ENCODE results near the gene PPP2R2D.
"Not testable (repeated sequence)": the region's sequence is repeated elsewhere in the genome, so short reads cannot be mapped to it uniquely, and the experiment has no call there.

The PPP2R2D gene

DNA sequence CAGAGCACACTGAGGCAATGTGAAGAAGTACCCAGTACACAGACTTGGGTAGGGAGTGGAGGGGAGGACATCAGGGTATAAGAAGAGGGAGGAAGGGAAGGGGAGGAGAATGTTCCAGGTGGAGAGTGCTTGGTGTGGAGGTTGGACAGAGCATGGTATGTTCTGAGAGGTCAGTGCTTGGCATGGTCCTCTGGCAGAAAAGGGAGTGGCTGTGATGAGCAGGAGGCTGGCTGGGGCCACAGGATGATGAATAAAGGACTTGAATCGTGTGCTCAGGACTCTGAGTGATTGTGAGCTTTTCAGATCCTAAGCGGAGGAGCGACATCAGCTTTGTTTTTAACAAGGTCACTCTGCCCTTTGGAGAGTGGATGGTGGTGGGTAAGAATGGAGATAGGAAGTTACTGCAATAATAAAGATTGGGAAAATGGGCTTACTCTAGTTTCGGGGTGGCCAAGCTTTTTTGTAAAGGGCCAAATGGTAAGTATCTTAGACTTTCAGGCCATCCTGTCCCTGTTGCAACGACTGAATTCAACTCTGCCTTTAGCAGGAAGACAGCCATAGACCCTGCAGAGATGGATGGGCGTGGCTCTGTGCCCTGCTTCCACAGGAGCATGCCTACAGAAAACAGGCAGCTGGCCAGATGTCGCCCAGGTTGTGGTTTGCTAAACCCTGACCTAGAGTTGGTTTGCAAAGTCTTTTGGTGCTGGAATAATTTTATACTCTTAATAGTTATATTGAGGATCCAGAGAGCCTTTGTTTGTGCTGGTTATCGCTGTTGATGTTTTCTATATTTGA, 8.4 kb downstream of the PPP2R2D start:
- DNase-seq = no peak

DNA sequence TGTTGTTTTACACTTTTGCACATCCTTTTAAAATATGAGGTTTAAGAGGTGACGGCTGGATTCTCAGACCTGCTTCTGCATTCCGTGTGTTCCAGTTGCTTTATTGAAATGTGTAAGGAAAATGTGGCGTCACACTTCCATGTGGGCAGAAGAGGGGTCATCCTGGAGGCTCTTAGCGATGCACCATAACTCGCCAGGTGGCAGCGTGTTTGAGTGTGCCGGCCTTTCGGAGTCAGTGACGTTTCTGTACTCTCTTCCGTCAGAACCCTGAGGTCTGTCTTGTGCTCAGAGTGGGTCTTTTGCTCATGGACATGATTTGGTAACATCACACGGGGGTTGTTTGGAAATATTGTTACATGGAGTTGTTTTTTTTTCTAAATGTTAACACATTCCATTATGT, 9.1 kb downstream of the PPP2R2D start:
- DNase-seq = no peak

DNA sequence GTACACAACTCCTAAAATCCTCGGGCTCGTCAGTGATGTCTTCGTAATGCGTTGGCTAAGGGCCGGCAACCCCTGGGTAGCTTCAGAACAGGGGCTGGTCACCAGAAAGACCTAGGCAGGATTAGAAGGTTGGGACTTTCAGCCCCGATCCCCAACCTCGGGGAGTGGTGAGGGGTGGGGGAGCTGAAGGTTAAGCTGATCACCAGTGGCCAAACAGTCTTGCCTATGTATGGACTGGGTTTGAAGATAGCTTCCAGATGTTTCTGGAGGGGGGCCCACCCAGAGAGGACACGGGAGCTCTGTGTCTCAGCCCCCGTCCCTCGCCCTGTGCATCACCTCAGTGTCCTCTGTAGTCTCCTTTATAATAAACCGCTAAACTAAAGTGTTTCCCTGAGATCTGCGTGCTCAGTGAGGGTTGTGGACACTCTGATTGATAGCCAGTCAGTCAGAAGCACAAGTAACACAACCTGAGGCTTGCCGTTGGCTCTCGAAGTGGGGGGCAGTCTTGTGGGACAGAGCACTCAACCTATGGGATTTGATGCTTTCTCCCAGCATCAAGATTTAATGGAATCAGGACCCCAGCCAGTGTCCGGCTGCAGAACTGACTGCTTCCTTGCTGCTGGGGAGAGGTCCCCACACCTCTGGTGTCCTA, 10.0 kb downstream of the PPP2R2D start:
- no peak for DNase-seq

DNA sequence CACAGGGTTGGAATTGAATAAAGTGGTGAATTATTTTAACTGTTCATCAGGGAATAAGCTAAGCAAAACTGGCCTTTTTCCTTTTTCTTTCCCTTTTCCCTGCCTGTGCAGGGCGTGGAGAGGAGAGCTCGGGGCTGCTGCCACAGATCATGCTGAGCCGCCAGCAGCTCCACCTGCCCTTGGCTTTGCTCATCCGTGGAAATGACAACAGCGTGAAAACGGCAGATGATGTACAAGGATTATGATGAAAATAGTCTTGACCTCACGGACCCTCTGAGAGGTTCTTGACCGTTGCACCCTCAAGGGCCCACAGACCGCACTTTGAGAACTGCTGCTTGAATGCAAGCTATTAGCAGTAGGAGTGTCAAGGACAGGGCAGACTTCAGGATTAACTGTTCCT, 10.6 kb downstream of the PPP2R2D start:
- DNase-seq = peak in 1 of 2 experiments; percentile 3

DNA sequence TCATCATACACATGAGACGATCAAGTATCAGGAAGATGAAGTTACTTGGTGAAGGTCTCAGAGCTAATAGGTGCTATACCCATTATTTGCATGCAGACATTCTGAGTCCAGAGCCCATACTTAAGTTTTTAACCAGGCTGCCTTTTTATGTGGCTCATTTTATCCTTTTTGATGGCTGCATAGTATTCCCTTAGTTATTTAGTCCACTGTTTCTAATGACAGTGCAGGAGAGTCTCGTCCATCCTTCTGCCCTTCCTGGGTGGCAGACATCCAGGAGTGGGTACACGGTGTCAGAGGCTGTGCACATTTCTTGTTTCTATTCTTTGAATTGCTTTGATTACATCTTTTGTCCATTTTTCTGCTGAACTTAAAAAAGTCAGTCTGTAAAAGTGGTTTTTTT, 11.8 kb downstream of the PPP2R2D start:
- no peak for DNase-seq

DNA sequence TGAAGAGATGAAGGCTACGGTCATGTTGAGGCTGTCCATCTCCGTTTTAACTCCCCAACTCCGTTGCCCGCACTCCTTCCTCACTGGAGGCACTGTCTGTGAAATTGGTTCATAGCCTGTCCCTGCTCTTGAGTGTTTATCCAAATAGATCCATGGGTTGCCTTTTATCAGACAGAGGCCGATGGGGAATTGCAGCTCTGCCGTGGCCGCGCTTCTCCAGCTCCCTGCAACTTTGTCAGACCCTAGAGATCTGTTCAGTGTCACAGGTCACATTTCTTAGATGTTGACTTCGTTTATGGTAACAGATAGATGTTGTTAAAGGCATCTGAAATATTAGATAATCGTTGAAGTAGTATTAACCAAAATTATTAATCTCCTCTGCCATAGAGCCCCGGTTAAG, 14.7 kb downstream of the PPP2R2D start:
- DNase-seq = no peak

DNA sequence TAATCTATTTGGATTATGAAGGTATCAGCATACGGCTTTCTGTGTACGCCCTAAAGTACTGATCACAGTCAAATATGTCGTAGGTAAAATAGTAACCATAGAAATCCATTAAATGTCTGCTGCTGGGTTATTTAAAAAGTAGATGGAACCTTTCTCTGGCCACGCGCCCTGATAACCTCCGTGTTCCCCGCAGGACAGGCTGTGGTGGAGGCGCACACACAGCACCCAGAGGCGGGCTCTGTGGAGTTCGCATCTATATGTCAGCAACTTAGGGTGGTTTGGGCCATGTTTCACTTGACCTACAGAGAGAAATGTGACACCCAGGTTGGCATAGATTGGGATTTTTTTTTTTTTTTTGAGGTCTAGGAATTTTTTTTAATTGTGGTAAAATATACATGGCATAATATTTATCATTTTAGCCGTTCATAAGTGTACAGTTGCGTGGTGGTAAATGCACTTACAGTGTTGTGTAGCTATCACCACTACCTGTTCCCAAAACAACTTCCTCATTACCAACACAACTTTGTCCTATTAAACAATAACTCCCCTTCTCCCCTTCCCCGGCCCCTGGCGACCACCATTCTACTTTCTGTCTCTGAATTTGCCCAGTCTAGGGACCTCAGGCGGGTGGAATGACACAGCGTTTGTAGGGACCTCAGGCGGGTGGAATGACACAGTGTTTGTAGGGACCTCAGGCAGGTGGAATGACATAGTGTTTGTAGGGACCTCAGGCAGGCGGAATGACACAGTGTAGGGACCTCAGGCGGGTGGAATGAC, 15.4 kb downstream of the PPP2R2D start:
- DNase-seq = no peak

DNA sequence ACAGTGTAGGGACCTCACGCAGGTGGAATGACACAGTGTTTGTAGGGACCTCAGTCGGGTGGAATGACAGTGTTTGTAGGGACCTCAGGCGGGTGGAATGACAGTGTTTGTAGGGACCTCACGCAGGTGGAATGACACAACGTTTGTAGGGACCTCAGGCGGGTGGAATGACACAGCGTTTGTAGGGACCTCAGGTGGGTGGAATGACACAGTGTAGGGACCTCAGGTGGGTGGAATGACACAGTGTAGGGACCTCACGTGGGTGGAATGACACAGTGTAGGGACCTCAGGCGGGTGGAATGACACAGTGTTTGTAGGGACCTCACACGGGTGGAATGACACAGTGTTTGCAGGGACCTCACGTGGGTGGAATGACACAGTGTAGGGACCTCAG, 16.0 kb downstream of the PPP2R2D start:
- DNase-seq = not testable (repeated sequence)

DNA sequence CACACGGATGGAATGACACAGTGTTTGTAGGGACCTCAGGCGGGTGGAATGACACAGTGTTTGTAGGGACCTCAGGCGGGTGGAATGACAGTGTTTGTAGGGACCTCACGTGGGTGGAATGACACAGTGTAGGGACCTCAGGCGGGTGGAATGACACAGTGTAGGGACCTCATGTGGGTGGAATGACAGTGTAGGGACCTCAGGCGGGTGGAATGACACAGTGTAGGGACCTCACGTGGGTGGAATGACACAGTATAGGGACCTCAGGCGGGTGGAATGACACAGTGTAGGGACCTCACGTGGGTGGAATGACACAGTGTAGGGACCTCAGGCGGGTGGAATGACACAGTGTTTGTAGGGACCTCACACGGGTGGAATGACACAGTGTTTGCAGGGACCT, 16.7 kb downstream of the PPP2R2D start:
- not testable (repeated sequence) for DNase-seq

DNA sequence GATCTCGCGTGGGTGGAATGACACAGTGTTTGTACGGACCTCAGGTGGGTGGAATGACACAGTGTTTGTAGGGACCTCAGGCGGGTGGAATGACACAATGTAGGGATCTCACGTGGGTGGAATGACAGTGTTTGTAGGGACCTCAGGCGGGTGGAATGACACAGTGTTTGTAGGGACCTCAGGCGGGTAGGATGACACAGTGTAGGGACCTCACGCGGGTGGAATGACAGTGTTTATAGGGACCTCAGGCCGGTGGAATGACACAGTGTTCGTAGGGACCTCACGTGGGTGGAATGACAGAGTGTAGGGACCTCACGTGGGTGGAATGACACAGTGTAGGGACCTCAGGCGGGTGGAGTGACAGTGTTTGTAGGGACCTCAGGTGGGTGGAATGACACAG, 18.7 kb downstream of the PPP2R2D start:
- not testable (repeated sequence) for DNase-seq

DNA sequence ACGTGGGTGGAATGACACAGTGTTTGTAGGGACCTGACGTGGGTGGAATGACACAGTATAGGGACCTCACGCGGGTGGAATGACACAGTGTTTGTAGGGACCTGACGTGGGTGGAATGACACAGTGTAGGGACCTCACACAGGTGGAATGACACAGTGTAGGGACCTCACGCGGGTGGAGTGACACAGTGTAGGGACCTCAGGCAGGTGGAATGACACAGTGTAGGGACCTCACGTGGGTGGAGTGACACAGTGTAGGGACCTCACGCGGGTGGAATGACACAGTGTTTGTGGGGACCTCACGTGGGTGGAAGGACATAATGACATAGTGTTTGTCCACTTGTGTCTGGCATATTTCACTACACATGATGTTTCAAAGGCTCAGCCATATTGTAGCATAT, 19.3 kb downstream of the PPP2R2D start:
- no peak for DNase-seq

DNA sequence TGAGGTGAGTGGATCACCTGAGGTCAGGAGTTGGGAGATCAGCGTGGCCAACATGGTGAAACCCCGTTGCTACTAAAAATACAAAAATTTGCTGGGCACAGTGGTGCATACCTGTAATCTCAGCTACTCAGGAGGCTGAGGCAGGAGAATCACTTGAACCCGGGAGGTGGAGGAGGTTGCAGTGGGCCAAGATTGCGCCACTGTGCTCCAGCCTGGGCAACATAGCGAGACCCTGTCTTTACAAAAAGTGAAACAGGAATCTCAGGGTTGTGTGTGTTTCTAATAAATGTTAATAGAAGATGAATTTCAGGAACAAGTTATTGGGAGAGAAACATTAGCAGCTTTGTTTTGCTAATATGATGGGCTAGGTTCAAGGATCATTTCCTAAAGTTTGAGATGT, 19.9 kb downstream of the PPP2R2D start:
- no peak for DNase-seq

DNA sequence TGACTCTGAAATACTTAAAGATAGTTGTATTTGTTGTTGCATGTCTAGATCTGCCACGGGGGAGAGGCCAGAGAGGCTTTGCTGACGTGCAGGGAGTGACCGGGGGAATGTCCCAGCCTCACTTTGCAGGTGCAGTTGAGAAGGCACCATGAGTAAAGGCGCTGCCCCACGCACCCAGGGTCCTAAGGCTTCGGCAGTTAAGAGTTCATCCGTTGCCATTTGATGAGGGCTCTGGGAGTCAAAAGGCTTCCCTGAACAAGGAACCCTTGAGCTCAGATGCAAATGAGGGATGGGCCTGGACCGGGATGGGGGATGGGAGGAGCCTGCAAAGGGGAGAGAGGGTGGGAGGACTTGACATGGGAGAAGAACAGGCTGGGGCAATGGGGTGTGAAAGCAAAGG, 20.4 kb downstream of the PPP2R2D start:
- DNase-seq = no peak

DNA sequence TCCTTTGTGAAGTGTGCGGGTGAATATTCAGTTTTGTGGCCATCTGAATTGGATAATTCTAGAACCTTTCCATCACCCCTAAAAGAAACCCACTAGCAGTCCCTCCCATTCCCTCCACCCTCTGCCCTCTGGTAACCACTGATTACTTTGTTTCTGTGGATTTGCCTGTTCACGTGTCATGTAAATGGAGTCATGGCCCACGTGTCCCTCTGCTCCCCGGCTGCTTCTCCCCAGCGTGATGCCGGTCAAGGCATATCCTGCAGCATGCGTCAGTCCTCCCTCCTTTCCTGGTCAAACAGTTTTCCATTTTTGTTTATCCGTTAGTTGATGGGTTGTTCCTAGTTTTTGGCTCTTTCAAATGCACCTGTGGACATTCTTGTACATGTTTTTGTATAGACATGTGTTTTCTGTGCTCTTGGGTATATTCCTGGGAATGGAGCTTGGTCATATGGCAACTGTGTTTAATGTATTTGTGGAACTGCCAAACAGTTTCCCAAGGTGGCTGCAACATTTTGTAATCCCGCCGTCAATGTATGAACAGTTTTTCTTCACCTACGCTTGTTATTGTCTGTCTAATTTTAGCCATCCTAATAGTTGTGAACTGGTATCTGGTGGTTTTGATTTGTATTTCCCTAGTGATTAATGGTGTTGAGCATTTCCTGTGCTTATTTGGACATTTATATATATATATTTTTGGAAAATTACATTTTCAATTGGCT, 22.4 kb downstream of the PPP2R2D start:
- no peak for DNase-seq

DNA sequence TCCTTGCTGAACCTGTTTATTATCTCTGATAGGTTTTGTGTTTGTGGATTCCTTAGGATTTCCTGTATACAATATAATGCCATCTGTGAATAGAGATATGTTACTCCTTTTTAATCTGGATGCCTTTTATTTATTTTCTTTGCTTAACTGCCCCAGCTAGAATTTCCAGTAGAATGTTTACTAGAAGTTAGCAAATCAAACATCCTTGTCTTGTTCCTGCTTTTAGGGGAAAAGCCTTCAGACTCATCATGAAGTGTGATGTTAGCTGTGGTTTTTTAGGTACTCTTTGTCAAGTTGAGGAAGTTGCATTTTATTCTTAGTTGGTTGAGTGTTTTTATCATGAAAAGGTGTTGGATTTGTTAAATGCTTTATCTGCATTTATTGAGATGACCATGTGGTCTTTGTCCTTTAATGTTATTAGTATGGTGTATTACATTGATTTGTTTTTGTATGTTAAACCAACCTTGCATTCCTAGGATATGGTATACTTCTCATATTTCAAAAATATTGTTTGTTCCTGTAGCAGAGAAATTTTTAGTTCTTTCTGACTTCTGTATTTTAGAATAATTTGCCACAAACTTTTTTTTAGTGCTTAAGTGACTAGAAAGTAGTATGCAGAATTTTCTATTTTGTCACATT, 24.3 kb downstream of the PPP2R2D start:
- DNase-seq = no peak

DNA sequence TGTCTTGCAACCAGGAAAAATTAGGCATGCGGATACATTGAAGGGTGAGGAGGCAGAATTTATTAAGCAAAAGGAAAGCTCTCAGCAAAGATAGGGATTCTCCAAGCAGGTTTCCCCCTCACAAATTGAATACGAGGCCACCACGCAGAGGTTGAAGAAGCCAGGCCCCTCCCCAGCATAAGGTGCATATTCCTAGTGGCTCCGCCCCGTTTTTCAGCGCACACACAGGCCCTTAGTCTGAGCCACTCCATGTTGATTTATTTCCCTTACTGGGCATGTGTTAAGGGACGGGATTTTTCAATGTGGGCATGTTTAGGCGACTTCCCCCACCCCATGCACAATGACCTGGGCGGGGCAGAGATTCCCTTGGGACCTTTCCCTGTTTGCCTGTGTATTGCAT, 24.9 kb downstream of the PPP2R2D start:
- DNase-seq = no peak

DNA sequence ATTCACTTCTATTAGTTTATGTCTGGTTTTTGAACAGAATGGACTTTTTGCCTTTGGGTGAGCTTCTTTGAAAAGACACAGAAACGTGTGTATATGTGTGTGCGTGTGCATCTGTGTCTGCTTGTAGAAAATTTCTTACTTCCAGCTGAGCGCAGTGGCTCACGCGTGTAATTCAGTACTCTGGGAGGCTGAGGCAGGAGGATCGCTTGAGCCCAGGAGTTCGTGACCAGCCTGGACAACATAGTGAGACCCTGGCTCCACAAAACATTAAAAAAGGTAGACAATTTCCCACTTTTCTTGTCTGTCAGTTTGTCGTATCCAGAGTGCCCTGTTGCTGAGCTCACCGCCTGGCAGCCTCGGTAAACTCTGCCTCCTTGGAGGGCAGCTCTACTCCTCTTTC, 25.4 kb downstream of the PPP2R2D start:
- DNase-seq = no peak

DNA sequence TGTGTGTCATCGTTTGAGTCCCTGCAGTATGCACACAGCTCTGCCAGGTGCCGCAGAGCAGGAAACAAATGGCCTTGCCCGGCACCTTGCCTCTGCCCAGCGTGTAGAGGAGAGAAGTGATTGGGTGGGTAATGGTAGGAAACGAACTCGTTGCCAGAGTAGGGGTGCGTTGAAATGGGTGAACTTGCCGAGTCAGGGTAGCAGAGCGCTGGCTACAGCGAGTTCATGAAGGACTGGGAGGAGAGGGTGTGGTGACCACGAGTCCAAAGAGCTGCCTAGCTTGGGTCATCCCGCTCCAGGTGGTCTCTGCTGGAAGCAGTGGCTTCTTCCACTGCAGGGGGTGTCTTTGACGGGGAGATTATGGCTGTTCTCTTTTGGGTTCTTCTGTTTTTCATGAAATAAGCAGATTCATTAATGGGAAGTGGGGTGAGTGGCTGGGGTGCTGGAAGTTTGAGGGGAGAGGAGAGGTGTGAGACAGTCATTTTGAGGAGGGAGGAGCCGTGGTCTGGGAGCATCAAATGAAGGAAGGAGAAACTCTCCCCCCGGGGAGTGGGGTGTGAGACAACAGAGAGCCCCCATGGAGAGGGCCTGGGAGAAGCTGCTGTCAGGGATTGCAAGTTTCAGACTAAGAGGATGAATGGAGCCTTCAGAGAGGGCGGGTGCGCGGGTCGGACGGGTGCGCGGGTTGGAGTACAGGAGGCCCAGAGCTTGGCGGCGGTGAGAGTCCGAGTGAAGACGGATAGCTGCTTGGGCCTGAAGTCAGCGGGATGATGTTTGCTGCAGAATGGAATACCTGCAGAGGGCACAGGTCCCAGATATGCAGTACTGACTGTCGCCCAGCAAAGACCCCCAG, 26.2 kb downstream of the PPP2R2D start:
- DNase-seq = no peak

DNA sequence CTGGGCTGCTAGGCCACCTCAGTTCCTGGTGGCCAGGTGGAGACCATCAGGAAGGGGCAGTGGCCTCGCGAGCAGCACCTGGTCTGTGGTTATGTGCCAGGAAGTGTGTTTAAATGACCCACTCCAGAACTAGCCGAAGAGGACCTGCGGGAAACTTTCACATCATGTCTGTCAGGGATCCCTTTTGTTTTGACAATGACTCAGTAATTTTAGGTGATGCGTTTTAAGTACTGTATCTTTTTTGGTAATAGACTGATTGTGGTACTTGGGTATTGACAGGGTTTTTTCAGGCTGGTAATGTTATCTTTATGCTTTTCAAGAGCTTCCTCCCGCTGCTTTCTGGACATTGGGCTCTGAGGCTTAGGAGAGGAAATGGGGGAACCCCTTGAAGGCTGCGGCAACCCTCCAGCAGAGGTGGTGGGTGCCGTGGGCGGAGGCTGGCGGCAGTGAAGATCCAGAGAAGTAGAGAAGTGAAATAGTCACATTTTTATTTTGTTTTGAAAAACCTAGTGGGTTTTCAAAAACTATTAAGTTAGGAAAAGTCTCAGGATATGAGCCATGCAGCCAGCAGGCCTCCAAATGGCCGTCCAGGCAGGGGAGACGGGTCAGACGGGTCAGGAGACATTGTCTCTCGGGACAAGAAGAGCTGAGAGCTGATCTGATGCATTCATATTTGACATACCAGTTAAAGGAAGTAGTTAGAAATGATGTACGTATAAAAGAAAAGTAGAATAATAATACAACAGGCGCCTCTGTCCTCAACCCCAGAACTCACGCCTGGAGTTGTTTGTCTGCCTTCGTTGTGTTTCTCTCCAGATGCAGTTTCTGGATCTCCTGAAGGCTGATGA, 27.7 kb downstream of the PPP2R2D start:
- no peak for DNase-seq

DNA sequence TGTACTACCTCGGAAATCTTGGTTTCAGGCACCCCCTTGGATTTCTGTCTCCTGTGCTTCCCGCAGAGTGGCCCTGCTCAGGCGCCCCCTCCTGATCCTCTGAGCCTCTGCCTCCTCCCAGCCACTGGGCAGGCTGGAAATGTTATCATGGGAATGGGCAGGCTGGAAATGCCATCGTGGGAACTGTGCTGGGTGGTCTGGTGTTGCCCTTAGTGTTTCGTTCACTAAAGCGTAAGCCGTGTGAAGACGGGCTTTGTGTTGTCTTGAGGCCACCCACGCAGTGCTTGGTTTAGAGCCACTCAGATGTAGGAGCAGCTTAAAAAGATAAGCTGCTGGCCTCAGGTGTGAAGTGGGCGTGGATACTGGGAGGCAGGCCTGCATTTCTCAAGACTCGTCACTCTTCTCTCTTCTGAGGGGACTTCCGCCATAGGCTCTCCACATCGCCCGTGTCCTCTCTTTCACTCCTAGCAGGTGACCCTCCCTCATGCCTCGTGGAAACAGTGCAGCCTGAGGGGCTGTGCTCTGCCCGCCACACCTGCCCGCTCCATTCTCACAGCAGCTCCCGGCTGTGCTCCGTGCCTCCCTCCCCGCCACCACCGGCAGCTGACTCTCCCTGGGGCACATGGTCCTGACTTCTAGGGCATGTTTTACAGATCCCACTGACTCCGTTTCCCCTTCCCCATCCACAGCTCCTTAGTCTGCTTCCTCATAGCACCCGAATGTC, 28.5 kb downstream of the PPP2R2D start:
- no peak for DNase-seq
